22Rv1 (cell line): Measurements from ENCODE around the gene IFNA17.
"Not testable (repeated sequence)": the region's sequence is repeated elsewhere in the genome, so short reads cannot be mapped to it uniquely, and the experiment has no call there.

Experiments
- H3K27ac ChIP-seq: fragments of 450-650 bp; 2 replicates; pipeline ENCODE4 v1.5.1; 2017
- TF ChIP-seq, protein P1 (sequence below): fragments of 450-650 bp; IDR thresholded peaks from 2 replicates; pipeline ENCODE4 v1.5.1; 2017; ENCODE audit warnings: mild to moderate bottlenecking

Gene IFNA17

DNA sequence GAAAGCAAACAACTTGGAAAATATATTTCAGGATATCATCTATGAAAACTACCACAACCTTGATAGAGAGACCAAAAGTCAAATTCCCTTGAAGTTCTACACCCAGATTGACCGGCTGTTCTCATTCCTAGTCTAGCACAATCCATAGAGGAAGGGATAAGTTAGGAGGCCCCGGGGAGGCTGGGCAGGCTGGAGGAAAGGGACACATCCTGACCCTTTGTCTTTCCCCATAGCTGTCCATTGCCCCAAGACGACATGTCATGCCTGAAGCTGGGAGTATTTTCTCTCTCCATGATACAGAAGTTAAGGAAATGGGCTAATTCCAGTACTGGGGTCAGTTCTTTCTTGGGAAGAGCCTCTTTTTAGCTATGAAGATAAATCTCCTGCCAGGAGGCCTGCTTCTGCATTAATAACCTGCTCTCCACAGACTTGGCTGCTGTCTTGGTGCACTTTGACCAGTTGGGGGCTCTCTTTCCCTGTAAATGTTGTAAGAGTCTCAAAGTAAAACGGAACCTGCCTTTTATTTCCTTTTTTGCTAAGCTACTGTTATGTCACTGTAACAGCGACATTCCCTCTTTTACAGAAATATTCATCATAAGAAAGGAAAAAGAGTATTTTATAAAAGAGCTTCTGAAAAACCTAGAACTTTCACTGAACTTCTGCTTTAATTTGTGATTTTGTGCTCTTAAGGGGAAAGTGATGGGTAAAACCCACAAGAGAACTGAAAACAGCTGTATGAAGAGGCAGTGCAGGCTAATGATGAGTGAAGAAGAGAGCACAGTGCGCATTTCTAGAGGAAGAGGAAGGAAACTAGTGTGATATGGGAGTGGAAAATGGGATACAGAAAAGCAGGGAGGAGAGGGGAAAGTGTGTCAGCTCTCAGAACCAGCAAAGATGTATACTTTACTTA lies 32.9 kb downstream of the IFNA17 start:
- TF ChIP-seq, protein P1, sequence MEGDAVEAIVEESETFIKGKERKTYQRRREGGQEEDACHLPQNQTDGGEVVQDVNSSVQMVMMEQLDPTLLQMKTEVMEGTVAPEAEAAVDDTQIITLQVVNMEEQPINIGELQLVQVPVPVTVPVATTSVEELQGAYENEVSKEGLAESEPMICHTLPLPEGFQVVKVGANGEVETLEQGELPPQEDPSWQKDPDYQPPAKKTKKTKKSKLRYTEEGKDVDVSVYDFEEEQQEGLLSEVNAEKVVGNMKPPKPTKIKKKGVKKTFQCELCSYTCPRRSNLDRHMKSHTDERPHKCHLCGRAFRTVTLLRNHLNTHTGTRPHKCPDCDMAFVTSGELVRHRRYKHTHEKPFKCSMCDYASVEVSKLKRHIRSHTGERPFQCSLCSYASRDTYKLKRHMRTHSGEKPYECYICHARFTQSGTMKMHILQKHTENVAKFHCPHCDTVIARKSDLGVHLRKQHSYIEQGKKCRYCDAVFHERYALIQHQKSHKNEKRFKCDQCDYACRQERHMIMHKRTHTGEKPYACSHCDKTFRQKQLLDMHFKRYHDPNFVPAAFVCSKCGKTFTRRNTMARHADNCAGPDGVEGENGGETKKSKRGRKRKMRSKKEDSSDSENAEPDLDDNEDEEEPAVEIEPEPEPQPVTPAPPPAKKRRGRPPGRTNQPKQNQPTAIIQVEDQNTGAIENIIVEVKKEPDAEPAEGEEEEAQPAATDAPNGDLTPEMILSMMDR, result peak; percentile 76
- not testable (repeated sequence) for H3K27ac ChIP-seq

DNA sequence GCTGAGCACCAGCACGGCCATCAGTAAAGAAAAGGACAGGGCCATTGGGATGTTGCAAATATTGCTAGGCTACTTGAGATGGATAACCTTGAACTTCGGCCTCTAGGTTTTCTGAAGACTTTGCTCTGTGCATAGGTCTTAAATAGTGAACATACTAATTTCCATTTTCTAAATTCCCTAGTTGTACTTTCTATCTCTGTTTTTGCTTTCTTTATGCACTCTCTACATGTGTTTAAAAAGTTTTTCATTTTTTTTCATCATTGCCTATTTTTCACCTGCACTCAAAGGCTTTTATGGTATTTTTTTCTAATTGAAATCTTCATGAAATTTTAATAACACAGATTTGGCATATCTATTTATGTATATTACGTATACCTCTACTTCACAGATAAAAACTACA lies 40.5 kb downstream of the IFNA17 start, which contains the start of gene IFNA4:
Gene IFNA4, minus strand, starts transcription at position 101 of the 400 bp plus-strand sequence. Its CDS starts 56 bp downstream, at position 45.
- not testable (repeated sequence) for H3K27ac ChIP-seq

DNA sequence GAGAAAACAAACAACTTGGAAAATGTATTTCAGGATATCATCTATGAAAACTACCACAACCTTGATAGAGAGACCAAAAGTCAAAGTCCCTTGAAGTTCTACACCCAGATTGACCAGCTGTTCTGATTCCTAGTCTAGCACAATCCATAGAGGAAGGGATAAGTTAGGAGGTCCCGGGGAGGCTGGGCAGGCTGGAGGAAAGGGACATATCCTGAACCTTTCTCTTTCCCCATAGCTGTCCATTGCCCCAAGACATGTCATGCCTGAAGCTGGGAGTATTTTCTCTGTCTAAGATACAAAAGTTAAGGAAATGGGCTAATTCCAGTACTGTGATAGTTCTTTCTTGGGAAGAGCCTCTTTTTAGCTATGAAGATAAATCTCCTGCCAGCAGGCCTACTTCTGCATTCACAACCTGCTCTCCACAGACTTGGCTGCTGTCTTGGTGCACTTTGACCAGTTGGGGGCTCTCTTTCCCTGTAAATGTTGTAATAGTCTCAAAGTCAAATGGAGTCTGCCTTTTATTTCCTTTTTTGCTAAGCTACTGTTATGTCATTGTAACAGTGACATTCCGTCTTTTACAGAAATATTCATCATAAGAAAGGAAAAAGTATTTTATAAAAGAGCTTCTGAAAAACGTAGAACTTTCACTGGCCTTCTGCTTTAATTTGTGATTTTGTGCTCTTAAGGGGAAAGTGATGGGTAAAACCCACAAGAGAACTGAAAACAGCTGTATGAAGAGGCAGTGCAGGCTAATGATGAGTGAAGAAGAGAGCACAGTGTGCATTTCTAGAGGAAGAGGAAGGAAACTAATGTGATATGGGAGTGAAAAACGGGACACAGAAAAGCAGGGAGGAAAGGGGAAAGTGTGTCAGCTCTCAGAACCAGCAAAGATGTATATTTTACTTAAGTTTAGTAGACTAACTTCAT lies 44.9 kb downstream of the IFNA17 start:
- not testable (repeated sequence) for H3K27ac ChIP-seq
- TF ChIP-seq, protein P1, result peak; percentile 74
